Endodermal cell (in vitro differentiated cells): ENCODE results near the gene DNAH8. TPM values are rescaled to one million over a fixed set of nuclear protein-coding genes. Genes with fewer than 3 reads are reported as not detected.

Experiments used
- DNase-seq: peaks from one replicate; pipeline ENCODE4 v3.0.0-alpha.2; 2017
- H3K27ac ChIP-seq: 2 replicates; pipeline ENCODE4 v1.5.1; 2013; ENCODE audit warnings: mild to moderate bottlenecking, low read depth, low read length, moderate library complexity
- H3K27me3 ChIP-seq: 2 replicates; pipeline ENCODE4 v1.6.1; 2013; ENCODE audit warnings: mild to moderate bottlenecking, low read length, moderate library complexity; ENCODE audit not compliant: insufficient read depth, control insufficient read depth, poor library complexity, severe bottlenecking
- H3K36me3 ChIP-seq: 2 replicates; pipeline ENCODE4 v1.7.0; 2013; ENCODE audit warnings: mild to moderate bottlenecking, low read length, moderate library complexity; ENCODE audit not compliant: control insufficient read depth, insufficient read depth
- H3K4me1 ChIP-seq: one replicate; pipeline ENCODE4 v1.7.0; 2013; ENCODE audit warnings: low read length; ENCODE audit not compliant: control insufficient read depth, insufficient read depth
- H3K4me3 ChIP-seq: 2 replicates; pipeline ENCODE4 v1.5.1; 2013; ENCODE audit warnings: mild to moderate bottlenecking, low read length, moderate library complexity
- H3K9ac ChIP-seq: 2 replicates; pipeline ENCODE4 v1.6.1; 2013; ENCODE audit warnings: mild to moderate bottlenecking, low read length, moderate library complexity; ENCODE audit not compliant: poor library complexity, severe bottlenecking; ENCODE audit errors: extremely low read depth
- H3K9me3 ChIP-seq: 2 replicates; pipeline ENCODE4 v1.6.1; 2013; ENCODE audit warnings: mild to moderate bottlenecking, low read length, moderate library complexity; ENCODE audit not compliant: control insufficient read depth
- H3K27ac Mint-ChIP-seq: 2 replicates; pipeline ENCODE4 v1.8.0; 2020; ENCODE audit warnings: mixed read lengths
- H3K27me3 Mint-ChIP-seq: 2 replicates; pipeline ENCODE4 v1.8.0; 2021; ENCODE audit warnings: mild to moderate bottlenecking, mixed read lengths; ENCODE audit not compliant: insufficient read depth
- H3K36me3 Mint-ChIP-seq: 2 replicates; pipeline ENCODE4 v1.8.0; 2020; ENCODE audit warnings: low read depth, mixed read lengths
- H3K4me1 Mint-ChIP-seq: 2 replicates; pipeline ENCODE4 v1.8.0; 2020; ENCODE audit warnings: mixed read lengths
- H3K4me3 Mint-ChIP-seq: 2 replicates; pipeline ENCODE4 v1.8.0; 2020; ENCODE audit warnings: mild to moderate bottlenecking, moderate library complexity, mixed read lengths
- H3K9me3 Mint-ChIP-seq: 2 replicates; pipeline ENCODE4 v1.8.0; 2020; ENCODE audit warnings: mild to moderate bottlenecking, mixed read lengths
- CTCF ChIP-seq: fragments of 200-600 bp; sonication (generic); conservative IDR thresholded peaks from 2 replicates; pipeline ENCODE4 v1.5.0; 2021; ENCODE audit warnings: antibody characterized with exemption, mild to moderate bottlenecking
- WGBS, 2 experiments: methylation state at CpG; one replicate each; pipeline versions ENCODE4 v1.1.5 to v1.1.7; 2013; ENCODE audit warnings: missing lambda C conversion rate in 2 of 2, mixed read lengths in 1 of 2; ENCODE audit not compliant: insufficient coverage in 1 of 2, insufficient read length in 1 of 2; 5-methylcytosine and 5-hydroxymethylcytosine counted together
- total RNA-seq, 2 donors: library from RNA; stranded (reverse); fragmentation: NEBNext Ultra II Directional in 1 of 2; extraction: Animal tissue kit (Norgen Biotek cat#: 25700) in 1 of 2; gene quantifications; 2 replicates in 1 of 2; 3 replicates in 1 of 2; pipeline ENCODE4 v1.2.1, GENCODE V29; 2021

Gene DNAH8
- total RNA-seq, 2 donors from 2014 or later = not detected

- H3K36me3 ChIP-seq = no peaks in the 10 kb centered on the region
- H3K9me3 ChIP-seq = no peaks in the 10 kb centered on the region
- no peaks in the 10 kb centered on the region for H3K9me3 Mint-ChIP-seq
- H3K27me3 ChIP-seq = no peaks in the 10 kb centered on the region
- H3K27ac ChIP-seq = no peak overlapping the region
- H3K4me1 Mint-ChIP-seq = peaks cover 13% of the 10 kb centered on the region
- no peaks in the 10 kb centered on the region for H3K36me3 Mint-ChIP-seq
- H3K4me3 ChIP-seq = no peak overlapping the region
- 93 to 96% methylated on average over 5 to 7 of the region's 7 CpGs for WGBS, 2 experiments
- H3K4me1 ChIP-seq = peaks cover 2% of the 10 kb centered on the region
- H3K4me3 Mint-ChIP-seq = no peak overlapping the region
- H3K27me3 Mint-ChIP-seq = no peaks in the 10 kb centered on the region
- no peak overlapping the region for H3K27ac Mint-ChIP-seq
- no peak overlapping the region for H3K9ac ChIP-seq
- no peak for TF ChIP-seq CTCF
- DNase-seq = no peak
Observed at GRCh38 chr6:38924791-38925509, 209.8 kb downstream of the DNAH8 start.

GRCh38 chr6:38929560-38929959 lies 214.4 kb downstream of the DNAH8 start:
- Histone ChIP-seq H3K4me3 (no peak overlapping the region), H3K27me3 (no peaks in the 10 kb centered on the region), H3K4me1 (no peaks in the 10 kb centered on the region), H3K36me3 (no peaks in the 10 kb centered on the region), H3K9ac (no peak overlapping the region), H3K9me3 (no peaks in the 10 kb centered on the region), H3K27ac (no peak overlapping the region)
- Mint-ChIP-seq H3K27me3 (no peaks in the 10 kb centered on the region), H3K27ac (no peak overlapping the region), H3K36me3 (no peaks in the 10 kb centered on the region), H3K9me3 (no peaks in the 10 kb centered on the region), H3K4me1 (peaks cover 5% of the 10 kb centered on the region), H3K4me3 (no peak overlapping the region)
- no peak for TF ChIP-seq CTCF
- DNase-seq = no peak
- 82 to 93% methylated on average over 3 to 4 of the region's 5 CpGs for WGBS, 2 experiments

GRCh38 chr6:38933426-38933825 lies 218.3 kb downstream of the DNAH8 start:
- Histone ChIP-seq H3K27ac (no peak overlapping the region), H3K9ac (no peak overlapping the region), H3K4me3 (no peak overlapping the region), H3K4me1 (no peaks in the 10 kb centered on the region), H3K9me3 (no peaks in the 10 kb centered on the region), H3K27me3 (no peaks in the 10 kb centered on the region), H3K36me3 (no peaks in the 10 kb centered on the region)
- DNase-seq = no peak
- no peak overlapping the region for H3K27ac Mint-ChIP-seq
- no peak overlapping the region for H3K4me3 Mint-ChIP-seq
- WGBS, 2 experiments = 90 to 100% methylated on average over 2 to 3 of the region's 3 CpGs
- H3K36me3 Mint-ChIP-seq = no peaks in the 10 kb centered on the region
- no peak for TF ChIP-seq CTCF
- H3K27me3 Mint-ChIP-seq = no peaks in the 10 kb centered on the region
- no peaks in the 10 kb centered on the region for H3K4me1 Mint-ChIP-seq
- no peaks in the 10 kb centered on the region for H3K9me3 Mint-ChIP-seq
